ENCODE measurements around the gene PERM1. TPM values are rescaled to one million over a fixed set of nuclear protein-coding genes. Genes with fewer than 3 reads are reported as not detected.

PERM1 gene
- total and polyA plus RNA-seq, 8 donors = 0.27 to 0.45 (median 0.36) TPM; not detected in 4

- H3K36me3 ChIP-seq = peaks cover 0 to 39% of the 10 kb centered on the region in 2 donors
- peak overlapping the region; percentile 20 to 24 for H3K4me3 ChIP-seq
- ATAC-seq (no peak), DNase-seq (no peak)
- H3K27me3 ChIP-seq = peaks cover 35 to 66% of the 10 kb centered on the region in 2 donors
- no peaks in the 10 kb centered on the region for H3K9me3 ChIP-seq
- H3K27ac ChIP-seq = peak overlapping the region; percentile 28 to 76
- peaks cover 20 to 41% of the 10 kb centered on the region in 2 donors for H3K4me1 ChIP-seq
- intact Hi-C loops (cut with DNase I) = no loop called here
- TF ChIP-seq CTCF (IDR thresholded peaks at IDR 0.05) = no peak
These were observed 39.5 kb downstream of the PERM1 start for GRCh38 chr1:942411-942821.

GRCh38 chr1:941588-942383 is 40.1 kb downstream of the PERM1 start:
- Histone ChIP-seq H3K27me3 (peaks cover 35 to 72% of the 10 kb centered on the region in 2 donors), H3K9me3 (no peaks in the 10 kb centered on the region), H3K4me1 (peaks cover 20 to 41% of the 10 kb centered on the region in 2 donors), H3K36me3 (peaks cover 0 to 32% of the 10 kb centered on the region in 2 donors), H3K27ac (peak overlapping the region in 1 of 2 donors; percentile 76), H3K4me3 (peak overlapping the region; percentile 20 to 24)
- ATAC-seq (peak; percentile 51), DNase-seq (peak; percentile 82 to 95 (median 90))
- TF ChIP-seq CTCF (IDR thresholded peaks at IDR 0.05) = no peak
- intact Hi-C loops (cut with DNase I) = no loop called here

DNA sequence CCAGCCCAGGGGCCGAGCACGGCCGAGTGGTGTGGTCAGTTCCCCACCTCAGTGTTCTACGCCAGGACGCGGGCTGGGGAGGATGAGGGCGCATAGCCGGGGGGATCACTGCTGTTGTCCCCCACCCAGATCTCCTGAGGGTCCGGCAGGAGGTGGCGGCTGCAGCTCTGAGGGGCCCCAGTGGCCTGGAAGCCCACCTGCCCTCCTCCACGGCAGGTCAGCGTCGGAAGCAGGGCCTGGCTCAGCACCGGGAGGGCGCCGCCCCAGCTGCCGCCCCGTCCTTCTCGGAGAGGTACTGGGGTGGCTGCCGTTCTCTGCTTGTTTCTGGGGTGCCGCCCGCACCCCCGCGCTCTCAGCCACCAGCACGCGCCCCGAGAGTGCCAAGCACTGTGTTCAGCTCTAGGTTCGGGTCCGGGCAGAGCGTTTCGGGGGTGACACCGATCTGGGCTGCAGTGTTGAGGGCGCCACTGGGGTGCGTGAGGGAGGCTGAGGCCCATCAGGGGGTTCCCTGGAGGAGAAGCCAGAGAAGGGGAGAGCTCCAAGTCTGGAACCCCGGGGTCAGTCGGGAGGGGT is 40.8 kb downstream of the PERM1 start:
- ATAC-seq (no peak), DNase-seq (peak in 1 of 4 donors; percentile 82)
- peaks cover 20 to 41% of the 10 kb centered on the region in 2 donors for H3K4me1 ChIP-seq
- H3K4me3 ChIP-seq = peak overlapping the region in 1 of 2 donors; percentile 20
- H3K27me3 ChIP-seq = peaks cover 35 to 79% of the 10 kb centered on the region in 2 donors
- no peaks in the 10 kb centered on the region for H3K9me3 ChIP-seq
- no peak for TF ChIP-seq CTCF (IDR thresholded peaks at IDR 0.05)
- peak overlapping the region in 1 of 2 donors; percentile 75 for H3K27ac ChIP-seq
- intact Hi-C loops (cut with DNase I) = no loop called here
- H3K36me3 ChIP-seq = peaks cover 0 to 26% of the 10 kb centered on the region in 2 donors

DNA sequence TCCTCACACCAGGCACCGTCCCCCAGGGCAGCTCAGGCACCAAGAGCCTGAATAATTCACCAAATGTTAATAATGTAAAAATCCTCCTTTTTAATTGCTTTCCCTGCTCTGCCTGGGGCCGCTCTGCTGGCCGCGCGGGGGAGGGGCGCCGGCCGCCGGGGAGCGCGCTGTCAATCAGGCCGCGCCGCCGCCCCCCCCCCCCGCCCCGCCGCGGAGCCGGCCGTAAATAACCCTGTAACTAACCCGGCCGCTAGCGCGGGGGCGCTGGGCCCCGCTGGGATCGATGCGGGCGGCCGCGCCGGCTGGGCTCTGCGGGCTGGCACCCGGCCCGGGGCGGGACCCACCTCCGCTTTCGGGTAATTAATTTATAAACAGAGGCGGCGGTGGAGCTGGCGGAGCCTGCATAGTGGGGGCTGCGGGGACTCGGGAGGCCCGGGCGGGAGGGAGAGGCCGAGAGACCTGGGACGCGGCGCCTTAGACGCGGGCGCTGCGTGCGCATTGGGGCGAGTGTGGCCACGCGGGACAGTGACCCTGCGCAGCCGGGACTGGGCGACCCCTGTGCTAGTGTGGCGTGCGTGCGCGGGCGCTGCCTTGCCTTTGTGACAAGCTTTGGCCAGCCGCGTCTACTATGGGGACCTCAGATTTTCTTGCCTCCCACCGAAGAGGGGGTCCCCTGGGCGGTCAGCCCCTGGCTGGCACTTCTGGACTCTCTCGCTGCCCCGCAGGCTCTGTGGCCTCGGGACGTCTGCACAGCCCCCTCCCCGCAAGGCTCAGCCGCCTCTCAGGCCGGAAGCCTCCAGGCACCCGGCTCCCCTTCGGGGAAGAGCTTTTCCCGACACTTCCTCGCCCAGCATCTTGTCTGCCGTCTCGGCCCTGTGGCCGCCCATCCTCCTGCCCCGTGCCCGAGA is 41.5 kb downstream of the PERM1 start:
- intact Hi-C loops (cut with DNase I) = no loop called here

More for the DNA sequence above, 41.5 kb downstream of the PERM1 start:
- peaks cover 0 to 18% of the 10 kb centered on the region in 2 donors for H3K36me3 ChIP-seq
- H3K4me1 ChIP-seq = peaks cover 26 to 41% of the 10 kb centered on the region in 2 donors
- peak; percentile 12 for ATAC-seq
- H3K27me3 ChIP-seq = peaks cover 40 to 86% of the 10 kb centered on the region in 2 donors
- H3K4me3 ChIP-seq = peak overlapping the region; percentile 9 to 20
- DNase-seq = peak in 3 of 4 donors; percentile 72 to 93 (median 86)
- TF ChIP-seq CTCF (IDR thresholded peaks at IDR 0.05) = no peak
- H3K9me3 ChIP-seq = no peaks in the 10 kb centered on the region
- H3K27ac ChIP-seq = peak overlapping the region in 1 of 2 donors; percentile 75

All from left lung (tissue), 10 donors.